ENCODE data around the gene PPDPF.

DNA sequence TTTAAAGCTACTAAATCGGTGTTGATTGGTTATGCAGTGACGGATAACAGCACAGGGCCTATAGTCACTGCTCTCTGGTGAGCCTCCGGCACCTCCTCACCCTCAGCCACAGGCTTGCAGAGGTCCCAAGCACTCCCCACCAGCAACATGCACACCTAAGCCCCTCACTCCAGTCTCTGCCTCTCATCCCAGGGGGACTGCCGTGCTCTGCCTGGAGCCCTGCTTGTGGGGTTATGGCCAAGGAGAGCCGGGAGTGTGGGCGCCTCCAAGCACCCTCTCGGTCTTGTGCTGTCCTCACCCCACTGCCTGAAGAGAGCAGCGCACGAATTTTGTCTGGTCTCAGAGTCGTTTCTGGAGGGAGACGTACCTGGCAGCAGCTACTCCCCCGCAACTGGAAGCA, 14.8 kb upstream of the PPDPF start:
- TF ChIP-seq USF2 (IDR thresholded peaks at IDR 0.05) (no peak), E2F6 (IDR thresholded peaks at IDR 0.05; ENCODE audit: borderline replicate concordance, low read depth) (no peak)

All from A549 (cell line).